ENCODE results near the gene NEGR1. TPM values are rescaled to one million over a fixed set of nuclear protein-coding genes. Genes with fewer than 3 reads are reported as not detected.

Gene NEGR1
- total and polyA plus RNA-seq, 10 donors: 0.07 to 1.3 (median 0.54) TPM

DNA sequence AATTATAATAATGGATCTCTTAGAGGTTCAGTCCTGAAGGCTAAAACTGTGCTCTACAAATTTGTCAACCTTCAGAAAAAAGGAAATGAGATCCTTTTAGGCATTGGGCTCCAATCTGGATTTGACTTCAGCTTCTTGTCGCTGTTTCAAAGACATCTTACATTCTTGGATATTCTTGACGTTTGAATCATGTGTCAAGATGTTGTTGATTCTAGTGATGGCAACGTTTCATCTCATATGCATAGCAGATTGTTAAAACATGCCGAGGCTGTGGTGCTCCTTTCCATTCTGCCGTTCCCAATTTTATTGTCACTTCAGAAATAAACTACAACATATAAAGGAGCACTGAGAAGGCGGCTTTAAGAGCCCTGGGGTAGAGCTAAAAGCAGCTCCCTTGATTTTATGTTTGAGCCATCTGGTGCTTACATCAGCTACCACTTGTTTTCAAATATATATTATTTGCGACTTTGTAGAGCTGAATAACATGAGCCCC lies 733.9 kb downstream of the NEGR1 start:
- DNase-seq: no peak
- intact Hi-C loops (cut with DNase I; ENCODE audit: low total_unique reads): no loop called here
- H3K9me3 ChIP-seq: no peaks in the 10 kb centered on the region
- no peak for TF ChIP-seq POLR2AphosphoS5 (IDR thresholded peaks at IDR 0.05)
- no peak overlapping the region for H3K27ac ChIP-seq
- no peaks in the 10 kb centered on the region for H3K4me1 ChIP-seq
- H3K36me3 ChIP-seq: no peaks in the 10 kb centered on the region
- no peak overlapping the region for H3K4me3 ChIP-seq
- WGBS, 5 donors: 85 to 90% (median 86%) methylated on average over 7 of the region's 7 CpGs
- H3K27me3 ChIP-seq (replicated peaks in 1 of 7): no peaks in the 10 kb centered on the region

DNA sequence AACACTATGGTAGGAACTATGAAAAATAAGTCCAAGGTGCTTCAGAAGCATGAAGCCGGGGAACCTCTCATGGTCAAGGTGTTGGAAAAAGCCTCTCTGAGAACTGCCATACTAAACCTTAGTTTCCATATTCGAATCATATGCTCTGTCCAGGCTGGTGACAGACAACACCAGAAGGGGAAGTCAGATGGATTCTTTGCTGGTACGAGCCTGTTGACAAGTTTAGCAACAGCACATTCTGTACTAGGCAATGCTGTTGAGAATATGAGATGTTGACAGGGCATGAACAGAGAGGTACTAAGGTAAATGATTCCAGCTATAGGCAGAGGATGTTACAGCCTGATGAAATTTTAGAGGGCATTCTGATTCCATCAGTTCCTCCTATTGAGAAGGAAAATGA lies 740.2 kb downstream of the NEGR1 start:
- Histone ChIP-seq H3K36me3 (no peaks in the 10 kb centered on the region), H3K4me3 (no peak overlapping the region), H3K4me1 (no peaks in the 10 kb centered on the region), H3K9me3 (no peaks in the 10 kb centered on the region), H3K27ac (no peak overlapping the region), H3K27me3 (replicated peaks in 1 of 7) (no peaks in the 10 kb centered on the region)
- TF ChIP-seq POLR2A (IDR thresholded peaks at IDR 0.05) (no peak), POLR2AphosphoS5 (IDR thresholded peaks at IDR 0.05) (no peak)
- TF ChIP-seq, protein P1, sequence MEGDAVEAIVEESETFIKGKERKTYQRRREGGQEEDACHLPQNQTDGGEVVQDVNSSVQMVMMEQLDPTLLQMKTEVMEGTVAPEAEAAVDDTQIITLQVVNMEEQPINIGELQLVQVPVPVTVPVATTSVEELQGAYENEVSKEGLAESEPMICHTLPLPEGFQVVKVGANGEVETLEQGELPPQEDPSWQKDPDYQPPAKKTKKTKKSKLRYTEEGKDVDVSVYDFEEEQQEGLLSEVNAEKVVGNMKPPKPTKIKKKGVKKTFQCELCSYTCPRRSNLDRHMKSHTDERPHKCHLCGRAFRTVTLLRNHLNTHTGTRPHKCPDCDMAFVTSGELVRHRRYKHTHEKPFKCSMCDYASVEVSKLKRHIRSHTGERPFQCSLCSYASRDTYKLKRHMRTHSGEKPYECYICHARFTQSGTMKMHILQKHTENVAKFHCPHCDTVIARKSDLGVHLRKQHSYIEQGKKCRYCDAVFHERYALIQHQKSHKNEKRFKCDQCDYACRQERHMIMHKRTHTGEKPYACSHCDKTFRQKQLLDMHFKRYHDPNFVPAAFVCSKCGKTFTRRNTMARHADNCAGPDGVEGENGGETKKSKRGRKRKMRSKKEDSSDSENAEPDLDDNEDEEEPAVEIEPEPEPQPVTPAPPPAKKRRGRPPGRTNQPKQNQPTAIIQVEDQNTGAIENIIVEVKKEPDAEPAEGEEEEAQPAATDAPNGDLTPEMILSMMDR (IDR thresholded peaks at IDR 0.05 in 8 of 11, conservative IDR thresholded peaks at IDR 0.05 in 3 of 11): no peak
- 66 to 86% (median 75%) methylated on average over 3 of the region's 3 CpGs for WGBS, 5 donors
- intact Hi-C loops (cut with DNase I; ENCODE audit: low total_unique reads): no loop called here
- no peak for DNase-seq

DNA sequence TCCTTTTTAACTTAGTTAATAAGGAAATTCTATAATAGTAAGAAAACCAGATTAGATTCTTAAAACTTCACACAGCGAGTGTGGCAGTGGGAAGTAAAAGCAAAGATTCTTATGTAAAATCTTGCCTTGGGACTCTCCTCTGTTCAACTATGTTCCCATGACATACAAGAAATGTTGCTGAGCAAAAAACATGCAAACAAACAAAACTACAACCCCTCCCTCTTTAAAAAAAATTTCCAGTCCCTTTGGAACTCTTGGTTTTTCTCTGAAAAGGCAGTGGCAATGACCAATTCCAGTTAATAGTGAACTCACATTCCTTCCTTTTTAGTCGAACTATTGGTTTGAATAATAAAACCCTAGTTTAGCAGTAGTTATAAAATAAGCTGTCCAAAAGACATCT lies 748.4 kb downstream of the NEGR1 start:
- no peak overlapping the region for H3K27ac ChIP-seq
- TF ChIP-seq POLR2A (IDR thresholded peaks at IDR 0.05): no peak
- TF ChIP-seq POLR2AphosphoS5 (IDR thresholded peaks at IDR 0.05): no peak
- TF ChIP-seq, protein P1 (IDR thresholded peaks at IDR 0.05 in 8 of 11, conservative IDR thresholded peaks at IDR 0.05 in 3 of 11): no peak
- no peaks in the 10 kb centered on the region for H3K27me3 ChIP-seq (replicated peaks in 1 of 7)
- no peaks in the 10 kb centered on the region for H3K4me1 ChIP-seq
- intact Hi-C loops (cut with DNase I; ENCODE audit: low total_unique reads): no loop called here
- DNase-seq: no peak
- 73 to 95% (median 85%) methylated on average over 2 of the region's 2 CpGs for WGBS, 5 donors
- no peaks in the 10 kb centered on the region for H3K36me3 ChIP-seq
- no peak overlapping the region for H3K4me3 ChIP-seq
- H3K9me3 ChIP-seq: no peaks in the 10 kb centered on the region

DNA sequence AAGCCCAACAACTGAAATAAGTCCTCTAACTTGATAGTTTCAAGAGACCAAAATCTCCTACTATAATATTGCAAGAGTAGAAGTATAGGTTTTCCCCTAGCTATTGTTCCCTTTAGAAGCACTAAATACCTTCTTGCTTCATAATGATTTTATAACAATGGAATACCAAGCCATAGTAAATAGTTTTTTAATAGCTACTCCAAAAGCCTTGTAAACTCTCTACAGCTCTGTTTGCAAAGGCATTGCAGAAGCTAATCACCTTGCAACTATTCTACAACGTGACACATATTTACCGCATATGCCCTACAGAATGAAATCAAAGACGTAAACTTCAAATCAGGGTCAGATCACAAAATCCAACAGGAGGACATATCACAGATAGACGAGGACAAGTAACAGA lies 750.0 kb downstream of the NEGR1 start:
- no peak for DNase-seq

More for the DNA sequence above, 750.0 kb downstream of the NEGR1 start:
- no peaks in the 10 kb centered on the region for H3K4me1 ChIP-seq
- intact Hi-C loops (cut with DNase I; ENCODE audit: low total_unique reads): no loop called here
- no peaks in the 10 kb centered on the region for H3K36me3 ChIP-seq
- TF ChIP-seq, protein P1 (IDR thresholded peaks at IDR 0.05 in 8 of 11, conservative IDR thresholded peaks at IDR 0.05 in 3 of 11): no peak
- TF ChIP-seq POLR2AphosphoS5 (IDR thresholded peaks at IDR 0.05): no peak
- no peak for TF ChIP-seq POLR2A (IDR thresholded peaks at IDR 0.05)
- 80 to 95% (median 89%) methylated on average over 4 of the region's 4 CpGs for WGBS, 5 donors
- no peak overlapping the region for H3K4me3 ChIP-seq
- no peaks in the 10 kb centered on the region for H3K27me3 ChIP-seq (replicated peaks in 1 of 7)
- H3K27ac ChIP-seq: no peak overlapping the region
- no peaks in the 10 kb centered on the region for H3K9me3 ChIP-seq
